Gastrocnemius medialis (tissue), 4 donors: ENCODE measurements around the gene CENPO. TPM values are rescaled to one million over a fixed set of nuclear protein-coding genes. Genes with fewer than 3 reads are reported as not detected.

ENCODE experiments used
- ATAC-seq, 2 donors: fragments of 150-250 bp; one replicate each; pipeline ENCODE4 v1.9.1; 2016
- DNase-seq, 2 donors: peaks; one replicate each; pipeline ENCODE4 v3.0.0-alpha.2; 2019
- H3K27ac ChIP-seq, 4 donors: fragments of 200-600 bp; sonication (generic); 1 replicate in 1 of 4; 2 replicates in 3 of 4; pipeline ENCODE4 v1.5.1; 2016 to 2018; ENCODE audit warnings: mild to moderate bottlenecking in 2 of 4, moderate library complexity in 1 of 4
- H3K27me3 ChIP-seq, 3 donors: fragments of 200-600 bp; sonication (generic) in 2 of 3; 1 replicate in 1 of 3; 2 replicates in 2 of 3; pipeline versions ENCODE4 v1.5.1 to v1.6.0; 2016 to 2019; ENCODE audit warnings: mild to moderate bottlenecking in 1 of 3, moderate library complexity in 1 of 3
- H3K36me3 ChIP-seq, 2 donors: fragments of 200-600 bp; sonication (generic) in 1 of 2; one replicate each; pipeline ENCODE4 v1.5.1; 2017 to 2018
- H3K4me1 ChIP-seq, 2 donors: fragments of 200-600 bp; sonication (generic) in 1 of 2; one replicate each; pipeline ENCODE4 v1.5.1; 2016 to 2017; ENCODE audit warnings: mild to moderate bottlenecking in 2 of 2
- H3K4me3 ChIP-seq, 4 donors: fragments of 200-600 bp; sonication (generic) in 3 of 4; 1 replicate in 1 of 4; 2 replicates in 3 of 4; pipeline ENCODE4 v1.5.1; 2016 to 2019; ENCODE audit warnings: mild to moderate bottlenecking in 2 of 4
- H3K9me3 ChIP-seq, 3 donors: fragments of 200-600 bp; sonication (generic) in 2 of 3; 1 replicate in 1 of 3; 2 replicates in 2 of 3; pipeline ENCODE4 v1.5.1; 2016 to 2019
- POLR2A ChIP-seq, 2 donors: fragments of 450-650 bp; IDR thresholded peaks; one replicate each; pipeline ENCODE4 v1.6.1; 2017; ENCODE audit warnings: antibody characterized with exemption in 2 of 2, mild to moderate bottlenecking in 2 of 2, moderate library complexity in 2 of 2
- in situ Hi-C, 4 donors: fragments of 200-750 bp; cut with MboI; loops; one replicate each; pipeline versions ENCODE4 v1.15.0 to v1.8.0; 2017; ENCODE audit warnings: low sequenced_read_pairs in 4 of 4
- intact Hi-C: fragments of 100-400 bp; cut with DNase I; formaldehyde crosslinking; loops from one replicate; pipeline ENCODE4 v1.15.1; 2023; ENCODE audit warnings: low total_unique reads
- total RNA-seq, 4 donors: library from RNA; depleted of rRNA; stranded (reverse); fragments of >200 nt; gene quantifications; one replicate each; pipeline versions ENCODE4 v1.1.0 to v1.2.3, GENCODE V29; 2016
- TF ChIP-seq, protein P1 (sequence below), 5 experiments: fragments of 450-650 bp in 3 of 5; fragments of 200-600 bp in 2 of 5; sonication (generic) in 2 of 5; IDR thresholded peaks in 4 of 5; conservative IDR thresholded peaks in 1 of 5; 1 replicate in 4 of 5; 2 replicates in 1 of 5; pipeline ENCODE4 v1.5.1; 2016 to 2019; ENCODE audit warnings: antibody characterized with exemption in 5 of 5, mild to moderate bottlenecking in 3 of 5, moderate library complexity in 3 of 5

CENPO gene
- total RNA-seq, 4 donors from 2014 or later: 1.2 to 3.6 (median 2.7) TPM

DNA sequence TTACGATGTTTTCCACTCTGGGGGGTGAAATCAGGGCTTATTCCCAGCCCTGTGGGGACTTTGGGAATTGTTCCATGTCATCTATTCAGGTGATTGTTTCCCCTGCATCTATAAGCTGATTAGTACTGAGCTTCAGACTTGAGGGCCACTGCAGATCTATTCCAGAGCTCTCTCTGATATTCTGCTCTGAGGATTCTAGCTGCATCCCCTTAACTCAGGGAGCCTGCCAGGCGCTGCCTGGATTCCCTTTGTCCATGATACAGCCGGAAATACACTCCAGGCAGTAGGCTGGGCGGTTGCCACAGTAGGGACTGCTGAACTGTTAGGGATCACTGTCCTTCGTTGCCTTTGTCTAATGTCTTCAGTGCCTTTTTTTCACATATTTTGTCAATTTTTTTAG, 31.4 kb upstream of the CENPO start:
- intact Hi-C loops (loop anchor here (2.0 to 5.0 kb wide), 2 partner anchors 49 to 1460 kb away; no protein-coding TSS in a partner anchor), in situ Hi-C loops (no loop called here)
- Histone ChIP-seq H3K27me3 (no peaks in the 10 kb centered on the region), H3K4me1 (no peaks in the 10 kb centered on the region), H3K36me3 (peaks cover 10 to 55% of the 10 kb centered on the region in 2 donors), H3K9me3 (no peaks in the 10 kb centered on the region), H3K27ac (no peak overlapping the region), H3K4me3 (no peak overlapping the region)
- no peak for TF ChIP-seq POLR2A (IDR thresholded peaks at IDR 0.05)
- TF ChIP-seq, protein P1, sequence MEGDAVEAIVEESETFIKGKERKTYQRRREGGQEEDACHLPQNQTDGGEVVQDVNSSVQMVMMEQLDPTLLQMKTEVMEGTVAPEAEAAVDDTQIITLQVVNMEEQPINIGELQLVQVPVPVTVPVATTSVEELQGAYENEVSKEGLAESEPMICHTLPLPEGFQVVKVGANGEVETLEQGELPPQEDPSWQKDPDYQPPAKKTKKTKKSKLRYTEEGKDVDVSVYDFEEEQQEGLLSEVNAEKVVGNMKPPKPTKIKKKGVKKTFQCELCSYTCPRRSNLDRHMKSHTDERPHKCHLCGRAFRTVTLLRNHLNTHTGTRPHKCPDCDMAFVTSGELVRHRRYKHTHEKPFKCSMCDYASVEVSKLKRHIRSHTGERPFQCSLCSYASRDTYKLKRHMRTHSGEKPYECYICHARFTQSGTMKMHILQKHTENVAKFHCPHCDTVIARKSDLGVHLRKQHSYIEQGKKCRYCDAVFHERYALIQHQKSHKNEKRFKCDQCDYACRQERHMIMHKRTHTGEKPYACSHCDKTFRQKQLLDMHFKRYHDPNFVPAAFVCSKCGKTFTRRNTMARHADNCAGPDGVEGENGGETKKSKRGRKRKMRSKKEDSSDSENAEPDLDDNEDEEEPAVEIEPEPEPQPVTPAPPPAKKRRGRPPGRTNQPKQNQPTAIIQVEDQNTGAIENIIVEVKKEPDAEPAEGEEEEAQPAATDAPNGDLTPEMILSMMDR (IDR thresholded peaks at IDR 0.05 in 4 of 5, conservative IDR thresholded peaks at IDR 0.05 in 1 of 5): no peak
- no peak for DNase-seq
- ATAC-seq: no peak

DNA sequence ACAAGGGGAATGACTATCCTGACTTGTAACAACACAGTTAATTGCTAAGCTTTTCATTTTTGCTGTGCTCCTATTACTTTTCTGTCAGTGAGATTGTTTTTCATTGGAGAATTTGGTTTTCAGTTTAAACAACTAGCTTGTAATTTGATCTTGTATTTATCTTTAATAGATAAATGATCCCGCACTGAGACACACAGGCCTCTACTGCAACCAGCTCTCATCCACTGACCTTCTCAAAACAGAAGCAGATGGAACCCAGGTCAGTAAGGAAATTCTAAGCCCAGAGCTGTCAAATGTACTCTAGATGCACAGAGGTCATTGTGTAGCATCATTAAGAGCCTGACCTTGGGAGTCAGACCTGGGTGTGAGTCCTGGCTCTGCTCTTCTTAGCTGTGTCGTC, 30.7 kb upstream of the CENPO start:
- Histone ChIP-seq H3K36me3 (peaks cover 10 to 55% of the 10 kb centered on the region in 2 donors), H3K4me3 (no peak overlapping the region), H3K27ac (no peak overlapping the region), H3K4me1 (no peaks in the 10 kb centered on the region), H3K9me3 (no peaks in the 10 kb centered on the region), H3K27me3 (no peaks in the 10 kb centered on the region)
- TF ChIP-seq POLR2A (IDR thresholded peaks at IDR 0.05): no peak
- TF ChIP-seq, protein P1 (IDR thresholded peaks at IDR 0.05 in 4 of 5, conservative IDR thresholded peaks at IDR 0.05 in 1 of 5): no peak
- intact Hi-C loops: loop anchor here (2.0 to 5.0 kb wide), 2 partner anchors 50 to 1460 kb away; no protein-coding TSS in a partner anchor
- in situ Hi-C loops: no loop called here
- ATAC-seq: no peak
- DNase-seq: no peak

DNA sequence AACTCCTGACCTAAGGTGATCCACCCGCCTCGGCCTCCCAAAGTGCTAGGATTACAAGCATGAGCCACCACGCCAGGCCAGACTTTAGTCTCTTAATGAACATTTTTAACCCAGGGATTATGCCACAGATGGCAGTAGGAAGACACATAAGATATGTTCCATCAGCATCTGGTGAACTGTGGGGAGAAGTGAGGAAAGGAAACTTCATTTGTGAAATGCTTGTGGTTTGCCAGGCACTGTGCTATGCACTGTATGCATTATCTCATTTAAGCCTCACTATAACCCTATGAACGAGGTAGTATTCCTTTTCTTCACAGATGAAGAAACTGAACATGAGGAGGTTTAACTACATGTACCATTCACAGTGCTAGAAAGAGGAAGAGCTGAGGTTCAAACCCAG, 29.4 kb upstream of the CENPO start:
- in situ Hi-C loops (no loop called here), intact Hi-C loops (loop anchor here (2.0 to 5.0 kb wide), 2 partner anchors 51 to 1458 kb away; no protein-coding TSS in a partner anchor)
- ATAC-seq (no peak), DNase-seq (no peak)
- no peaks in the 10 kb centered on the region for H3K27me3 ChIP-seq
- H3K27ac ChIP-seq: no peak overlapping the region
- no peaks in the 10 kb centered on the region for H3K9me3 ChIP-seq
- peaks cover 9 to 49% of the 10 kb centered on the region in 2 donors for H3K36me3 ChIP-seq
- no peaks in the 10 kb centered on the region for H3K4me1 ChIP-seq
- TF ChIP-seq, protein P1 (IDR thresholded peaks at IDR 0.05 in 4 of 5, conservative IDR thresholded peaks at IDR 0.05 in 1 of 5): no peak
- no peak for TF ChIP-seq POLR2A (IDR thresholded peaks at IDR 0.05)
- H3K4me3 ChIP-seq: no peak overlapping the region

DNA sequence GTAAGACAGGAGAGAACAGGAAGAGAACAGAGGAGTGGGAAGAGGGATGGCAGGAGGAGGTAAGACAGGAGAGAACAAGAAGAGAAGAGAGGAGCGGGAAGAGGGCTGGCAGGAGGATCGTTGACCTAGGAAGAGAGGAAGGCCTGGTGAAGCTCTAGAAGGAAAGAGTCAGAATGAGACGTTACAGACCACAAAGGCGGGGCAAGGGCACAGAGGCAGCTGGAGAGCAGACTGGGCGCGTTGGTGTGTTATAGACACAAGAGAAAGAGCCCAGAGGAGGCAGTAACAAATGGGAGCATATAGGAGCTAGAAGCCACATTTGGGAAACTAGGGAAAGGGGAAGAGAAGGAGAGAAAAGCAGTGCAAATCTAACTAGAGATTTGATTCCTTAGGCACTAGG, 26.6 kb upstream of the CENPO start:
- DNase-seq (no peak), ATAC-seq (no peak)
- in situ Hi-C loops: no loop called here
- Histone ChIP-seq H3K9me3 (no peaks in the 10 kb centered on the region), H3K36me3 (peaks cover 9 to 56% of the 10 kb centered on the region in 2 donors), H3K4me1 (no peaks in the 10 kb centered on the region), H3K27me3 (no peaks in the 10 kb centered on the region), H3K27ac (no peak overlapping the region), H3K4me3 (no peak overlapping the region)
- intact Hi-C loops: no loop called here
- TF ChIP-seq, protein P1 (IDR thresholded peaks at IDR 0.05 in 4 of 5, conservative IDR thresholded peaks at IDR 0.05 in 1 of 5): no peak

DNA sequence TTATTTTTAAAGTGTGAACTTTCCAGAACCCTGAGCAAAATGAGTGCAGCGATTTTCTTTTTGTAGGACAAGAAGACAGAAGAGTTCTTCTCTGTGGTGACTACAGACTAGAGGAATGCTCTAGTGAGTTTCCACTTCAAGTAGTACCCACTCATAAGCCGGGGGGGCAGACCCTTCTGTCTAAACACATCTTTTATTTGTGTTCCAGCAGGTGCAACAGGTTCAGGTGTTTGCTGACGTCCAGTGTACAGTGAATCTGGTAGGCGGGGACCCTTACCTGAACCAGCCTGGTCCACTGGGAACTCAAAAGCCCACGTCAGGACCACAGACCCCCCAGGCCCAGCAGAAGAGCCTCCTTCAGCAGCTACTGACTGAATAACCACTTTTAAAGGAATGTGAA, 25.2 kb upstream of the CENPO start:
- DNase-seq: no peak
- in situ Hi-C loops (no loop called here), intact Hi-C loops (no loop called here)
- H3K27ac ChIP-seq: no peak overlapping the region
- H3K27me3 ChIP-seq: no peaks in the 10 kb centered on the region
- peaks cover 3 to 42% of the 10 kb centered on the region in 2 donors for H3K36me3 ChIP-seq
- no peak overlapping the region for H3K4me3 ChIP-seq
- H3K4me1 ChIP-seq: no peaks in the 10 kb centered on the region
- TF ChIP-seq, protein P1 (IDR thresholded peaks at IDR 0.05 in 4 of 5, conservative IDR thresholded peaks at IDR 0.05 in 1 of 5): no peak
- TF ChIP-seq POLR2A (IDR thresholded peaks at IDR 0.05): no peak
- H3K9me3 ChIP-seq: no peaks in the 10 kb centered on the region
- no peak for ATAC-seq
